Ammon's horn (tissue), 1 donor: ENCODE measurements around the gene ZNF500.

Experiments
- DNase-seq: peaks from one replicate; pipeline ENCODE4 v3.0.0-alpha.2; 2016; ENCODE audit warnings: low spot score

The ZNF500 gene

DNA sequence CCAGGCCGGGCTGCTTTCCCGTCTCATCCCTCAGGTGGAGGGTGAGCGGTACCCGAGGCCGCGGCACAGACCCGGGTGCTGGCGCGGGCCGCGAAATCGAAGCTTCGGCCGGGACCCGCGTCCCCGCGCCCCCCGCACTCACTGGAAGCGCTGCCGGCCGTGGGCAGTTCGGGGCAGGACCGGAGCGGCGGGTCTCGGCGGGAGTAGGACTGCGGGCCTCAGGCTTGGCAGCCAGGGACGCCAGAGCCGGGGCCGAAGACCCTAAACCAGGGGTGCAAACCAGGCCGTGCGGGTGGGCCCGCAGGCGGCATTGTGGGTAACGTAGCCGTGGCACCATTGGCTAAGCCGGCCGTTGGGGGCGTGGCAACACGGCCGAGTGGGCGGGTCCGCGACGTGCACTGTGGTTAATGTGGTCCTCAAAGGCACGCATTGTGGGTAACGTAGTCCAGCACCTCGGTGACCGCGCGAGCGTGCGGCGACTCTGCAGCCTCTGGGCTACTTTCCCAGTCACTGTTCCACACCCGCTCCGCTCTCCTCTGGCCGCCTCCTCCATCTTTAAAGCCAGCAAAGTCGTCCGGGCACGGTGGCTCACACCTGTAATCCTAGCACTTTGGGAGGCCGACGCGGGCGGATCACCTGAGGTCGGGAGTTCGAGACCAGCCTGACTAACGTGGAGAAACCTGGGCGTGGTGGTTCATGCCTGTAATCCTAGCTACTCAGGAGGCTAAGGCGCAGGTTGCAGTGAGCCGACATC is at the start of gene ZNF500:
TSS of gene ZNF500 (minus strand) at position 288 of the 754 bp plus-strand sequence. CDS start 1,184 bp downstream, outside the sequence.
- DNase-seq: peak; percentile 99

DNA sequence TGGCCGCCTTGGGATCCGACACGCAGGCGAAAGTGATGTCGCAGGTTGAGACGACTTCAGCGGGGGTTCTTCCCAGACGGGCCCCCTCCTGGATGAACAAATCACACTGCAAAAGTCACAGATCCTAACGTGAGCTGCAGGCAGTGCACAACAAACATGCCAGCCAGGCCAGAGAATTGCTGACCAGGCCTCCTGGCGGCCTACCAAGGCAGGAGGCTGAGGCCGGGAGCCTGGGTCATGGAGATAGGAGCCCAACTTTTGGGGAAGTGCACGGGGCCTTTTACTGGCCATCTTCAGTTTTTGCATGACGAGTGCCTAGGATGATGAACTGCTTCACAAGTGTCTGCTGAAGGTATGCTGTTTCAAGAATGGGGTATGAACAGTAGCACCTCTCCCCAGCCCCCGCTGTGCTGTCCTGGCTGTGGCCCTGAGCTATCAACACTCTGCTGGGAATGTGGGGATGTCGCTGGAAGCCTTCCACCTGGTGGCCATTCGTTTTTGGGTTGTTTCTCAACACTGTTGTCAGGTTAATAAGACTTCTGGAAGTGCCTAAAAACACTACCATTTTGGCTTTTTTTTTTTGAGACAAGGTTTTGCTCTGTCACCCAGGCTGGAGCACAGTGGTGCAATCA is 47.7 kb upstream of the ZNF500 start:
- DNase-seq: no peak

- no peak for DNase-seq
These were observed 47.1 kb upstream of the ZNF500 start for GRCh38 chr16:4814046-4814445.

DNA sequence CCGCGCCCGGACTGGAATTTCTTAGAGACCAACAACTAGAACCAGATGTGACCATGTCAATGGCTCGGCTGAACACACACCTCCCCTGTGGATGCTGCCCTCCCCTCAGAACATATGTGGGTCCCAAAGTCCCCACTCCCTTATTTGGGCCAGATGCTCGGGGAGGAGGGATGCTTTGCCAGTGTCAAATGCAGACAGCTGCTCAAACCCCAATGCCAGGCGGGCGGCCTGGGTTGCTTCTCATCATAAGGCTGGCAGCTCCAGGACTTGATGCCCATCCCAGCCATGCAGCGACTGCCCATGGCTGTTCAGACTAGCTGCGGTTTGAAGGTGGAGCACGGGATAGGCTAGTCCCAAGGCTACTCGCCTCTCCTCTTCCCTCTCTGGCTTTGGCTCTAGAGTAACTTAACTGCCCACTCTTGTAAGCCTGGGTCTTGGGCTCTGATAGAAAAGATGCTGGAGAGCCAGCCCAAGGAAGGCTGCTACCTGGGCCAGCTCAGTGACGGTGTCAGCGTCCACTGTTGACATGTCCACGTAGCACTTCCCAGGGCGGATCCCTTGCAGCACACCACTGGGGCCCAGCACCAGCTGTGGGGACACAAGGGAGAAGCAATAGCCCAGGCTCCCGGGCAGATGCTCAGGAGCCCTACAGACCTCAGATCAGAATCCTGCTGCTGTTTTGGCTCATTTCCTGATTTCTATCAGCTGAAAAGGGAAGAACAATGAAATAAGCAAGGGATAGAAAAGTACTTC is 46.5 kb upstream of the ZNF500 start:
- no peak for DNase-seq

DNA sequence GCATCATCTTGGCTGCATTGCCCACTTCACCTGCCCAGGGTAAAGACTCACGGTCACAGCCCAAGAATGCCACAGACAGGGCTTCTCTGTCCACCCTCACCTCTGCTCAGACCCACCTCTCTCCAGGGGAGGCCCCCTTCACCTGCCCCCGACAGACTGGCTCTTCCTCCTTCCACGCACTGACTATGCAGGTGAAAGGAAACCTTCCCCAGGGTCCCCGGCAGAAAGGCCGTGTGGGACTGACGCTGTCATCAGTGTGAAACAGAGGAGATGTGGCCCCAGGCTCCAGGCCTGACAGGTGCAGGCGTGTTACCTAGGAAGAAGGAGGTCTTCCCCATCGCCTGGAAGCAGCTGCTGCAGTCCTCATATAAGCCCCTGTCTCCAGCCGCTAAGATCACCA is 44.8 kb upstream of the ZNF500 start:
- no peak for DNase-seq

GRCh38 chr16:4811242-4811641 is 44.3 kb upstream of the ZNF500 start:
- DNase-seq: no peak

- DNase-seq: no peak
These were observed 39.3 kb upstream of the ZNF500 start for GRCh38 chr16:4806280-4806679.

DNA sequence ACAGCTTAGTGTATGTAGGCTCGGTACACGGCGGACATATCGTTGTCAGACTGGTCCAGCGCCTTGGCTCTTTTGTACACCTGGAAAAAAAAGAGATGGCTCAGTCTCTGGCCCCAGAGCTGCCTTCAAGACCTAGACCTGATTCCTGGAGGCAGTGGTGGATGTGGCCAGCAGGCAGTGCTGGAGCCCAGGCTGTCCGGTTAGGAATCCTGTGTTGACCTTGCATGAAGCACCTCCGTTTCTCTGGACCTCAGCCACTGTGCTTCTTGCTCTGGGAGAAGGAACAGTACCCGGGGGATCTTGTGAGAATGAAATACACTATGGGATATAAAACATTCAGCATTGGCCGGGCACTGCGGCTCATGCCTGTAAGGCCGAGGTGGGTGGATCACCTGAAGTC is 38.3 kb upstream of the ZNF500 start:
- no peak for DNase-seq

- no peak for DNase-seq
These were observed 37.2 kb upstream of the ZNF500 start for GRCh38 chr16:4803898-4804762.

DNA sequence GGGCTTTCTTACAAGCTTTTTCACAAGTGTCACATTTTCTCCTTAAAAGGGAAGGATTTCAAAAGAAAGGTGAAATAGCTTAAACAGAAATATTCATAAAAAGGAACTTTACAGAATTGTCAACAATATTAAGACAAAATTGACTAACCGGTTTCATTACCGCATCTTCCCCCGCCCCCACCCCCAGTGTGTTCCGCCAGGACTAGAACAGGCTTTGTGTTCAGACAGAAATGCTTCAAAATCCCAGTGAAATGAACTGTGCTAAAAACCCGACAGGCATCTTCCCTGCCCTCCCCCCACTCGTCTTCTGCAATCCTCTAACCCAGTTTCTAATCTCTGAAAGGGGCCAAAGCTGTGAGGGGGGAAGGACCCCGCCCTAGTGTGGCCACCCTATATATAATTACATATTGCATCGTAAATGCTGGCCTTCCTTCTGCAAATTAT is 36.5 kb upstream of the ZNF500 start:
- no peak for DNase-seq

DNA sequence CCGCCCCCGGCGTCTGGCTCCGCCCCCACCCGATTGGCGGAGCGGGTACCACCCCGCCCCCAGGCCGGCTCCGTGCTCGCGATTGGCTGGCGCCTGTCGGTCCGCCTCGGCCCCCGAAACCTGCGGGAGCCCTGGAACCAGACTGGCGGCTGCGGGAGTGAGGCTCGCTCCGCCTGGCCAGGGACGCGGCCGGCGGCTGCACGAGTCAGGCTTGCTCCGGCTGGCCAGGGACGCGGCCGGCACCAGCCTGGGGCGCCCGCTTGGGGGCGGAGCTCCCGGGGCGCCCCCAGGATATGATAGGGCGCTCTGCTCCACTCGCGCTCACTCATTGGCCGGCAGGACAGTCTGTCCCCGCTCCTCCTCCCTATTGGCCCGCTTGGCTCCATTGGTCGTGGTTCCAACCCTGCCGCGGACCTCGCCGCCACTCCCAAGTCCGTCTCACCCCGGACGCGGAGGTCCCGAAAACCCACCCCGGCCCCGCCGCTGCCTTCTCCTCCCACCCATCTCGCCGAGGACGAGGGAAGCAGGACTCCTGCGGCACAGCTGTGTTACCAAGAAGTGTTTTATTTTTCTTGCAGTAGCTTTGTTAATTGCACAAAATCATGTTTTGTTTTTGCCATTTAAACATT is 35.8 kb upstream of the ZNF500 start:
- peak; percentile 97 for DNase-seq

GRCh38 chr16:4801962-4802658 is 35.1 kb upstream of the ZNF500 start, which contains the start of gene ROGDI:
Gene ROGDI (minus strand): TSS chr16:4802633. CDS start chr16:4802571, 62 bp downstream.
- DNase-seq: peak; percentile 61

- DNase-seq: no peak
These were observed 34.3 kb upstream of the ZNF500 start for GRCh38 chr16:4801051-4801961.

DNA sequence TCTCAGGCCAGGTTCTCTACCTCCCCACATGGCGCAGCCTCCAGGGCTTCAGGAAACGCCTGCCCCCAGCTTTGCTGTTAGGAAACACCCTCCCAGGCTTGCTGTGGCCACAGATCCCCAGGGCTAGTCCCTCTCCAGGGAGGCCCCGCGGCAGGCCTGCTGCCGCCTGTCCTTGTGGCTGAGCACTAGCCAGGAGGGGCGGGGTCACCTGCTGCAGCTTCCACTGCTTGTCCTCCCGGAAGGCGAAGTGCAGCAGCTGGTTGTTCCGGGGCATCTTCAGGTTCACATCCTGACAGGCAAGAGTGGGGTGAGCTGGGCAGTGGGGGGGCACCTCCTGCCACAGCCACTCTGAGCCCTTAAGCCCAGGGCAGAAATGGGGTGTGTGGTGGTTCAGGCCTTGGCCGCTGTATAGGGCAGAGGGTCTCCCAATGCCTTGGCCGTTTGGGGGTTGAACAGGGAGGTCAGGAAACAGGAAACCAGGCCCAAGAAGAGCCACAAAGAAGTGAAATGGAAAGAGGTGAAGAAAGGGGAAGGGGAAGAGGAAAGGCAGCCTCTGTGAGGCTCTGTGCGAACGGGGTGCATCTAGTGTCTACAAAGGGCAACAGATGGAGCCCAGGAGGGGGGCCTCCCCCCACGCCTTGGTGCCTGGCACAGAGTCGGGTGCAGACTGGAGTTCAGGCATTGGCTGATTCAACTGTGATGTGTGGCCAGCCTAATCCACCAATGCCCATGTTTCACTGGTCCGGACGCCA is 33.5 kb upstream of the ZNF500 start:
- DNase-seq: peak; percentile 94

- no peak for DNase-seq
These were observed 32.4 kb upstream of the ZNF500 start for GRCh38 chr16:4799171-4799855.

- no peak for DNase-seq
These were observed 31.5 kb upstream of the ZNF500 start for GRCh38 chr16:4798456-4798855.

- DNase-seq: no peak
These were observed 30.9 kb upstream of the ZNF500 start for GRCh38 chr16:4797805-4798252.
